ENCODE data around the gene IFI35. TPM values are rescaled to one million over a fixed set of nuclear protein-coding genes. Genes with fewer than 3 reads are reported as not detected.

The IFI35 gene
- total RNA-seq, 6 donors from 2014 or later, result 17.8 to 69.0 (median 45.4) TPM

- WGBS, 2 donors, result 31 to 51% methylated on average over 14 to 28 of the region's 40 CpGs
- TF ChIP-seq EP300 (IDR thresholded peaks at IDR 0.05) (no peak), POLR2AphosphoS5 (IDR thresholded peaks at IDR 0.05) (peak; percentile 37 to 58), POLR2A (IDR thresholded peaks at IDR 0.05) (peak in 1 of 4 donors; percentile 30)
- TF ChIP-seq, protein P1, sequence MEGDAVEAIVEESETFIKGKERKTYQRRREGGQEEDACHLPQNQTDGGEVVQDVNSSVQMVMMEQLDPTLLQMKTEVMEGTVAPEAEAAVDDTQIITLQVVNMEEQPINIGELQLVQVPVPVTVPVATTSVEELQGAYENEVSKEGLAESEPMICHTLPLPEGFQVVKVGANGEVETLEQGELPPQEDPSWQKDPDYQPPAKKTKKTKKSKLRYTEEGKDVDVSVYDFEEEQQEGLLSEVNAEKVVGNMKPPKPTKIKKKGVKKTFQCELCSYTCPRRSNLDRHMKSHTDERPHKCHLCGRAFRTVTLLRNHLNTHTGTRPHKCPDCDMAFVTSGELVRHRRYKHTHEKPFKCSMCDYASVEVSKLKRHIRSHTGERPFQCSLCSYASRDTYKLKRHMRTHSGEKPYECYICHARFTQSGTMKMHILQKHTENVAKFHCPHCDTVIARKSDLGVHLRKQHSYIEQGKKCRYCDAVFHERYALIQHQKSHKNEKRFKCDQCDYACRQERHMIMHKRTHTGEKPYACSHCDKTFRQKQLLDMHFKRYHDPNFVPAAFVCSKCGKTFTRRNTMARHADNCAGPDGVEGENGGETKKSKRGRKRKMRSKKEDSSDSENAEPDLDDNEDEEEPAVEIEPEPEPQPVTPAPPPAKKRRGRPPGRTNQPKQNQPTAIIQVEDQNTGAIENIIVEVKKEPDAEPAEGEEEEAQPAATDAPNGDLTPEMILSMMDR (IDR thresholded peaks at IDR 0.05), result no peak
- Histone ChIP-seq H3K9me3 (no peaks in the 10 kb centered on the region), H3K27me3 (no peaks in the 10 kb centered on the region), H3K4me3 (peak overlapping the region; percentile 89 to 100 (median 99)), H3K36me3 (peaks cover 0 to 28% (median 12%) of the 10 kb centered on the region in 4 donors), H3K27ac (peak overlapping the region; percentile 77 to 97 (median 88)), H3K4me1 (peaks cover 45 to 72% (median 55%) of the 10 kb centered on the region in 4 donors)
- DNase-seq (peak; percentile 81 to 90), ATAC-seq (ENCODE audit: low FRiP score in 2 of 2) (peak; percentile 56 to 58)
Measured at GRCh38 chr17:43020789-43021740, 14.5 kb downstream of the IFI35 start.

DNA sequence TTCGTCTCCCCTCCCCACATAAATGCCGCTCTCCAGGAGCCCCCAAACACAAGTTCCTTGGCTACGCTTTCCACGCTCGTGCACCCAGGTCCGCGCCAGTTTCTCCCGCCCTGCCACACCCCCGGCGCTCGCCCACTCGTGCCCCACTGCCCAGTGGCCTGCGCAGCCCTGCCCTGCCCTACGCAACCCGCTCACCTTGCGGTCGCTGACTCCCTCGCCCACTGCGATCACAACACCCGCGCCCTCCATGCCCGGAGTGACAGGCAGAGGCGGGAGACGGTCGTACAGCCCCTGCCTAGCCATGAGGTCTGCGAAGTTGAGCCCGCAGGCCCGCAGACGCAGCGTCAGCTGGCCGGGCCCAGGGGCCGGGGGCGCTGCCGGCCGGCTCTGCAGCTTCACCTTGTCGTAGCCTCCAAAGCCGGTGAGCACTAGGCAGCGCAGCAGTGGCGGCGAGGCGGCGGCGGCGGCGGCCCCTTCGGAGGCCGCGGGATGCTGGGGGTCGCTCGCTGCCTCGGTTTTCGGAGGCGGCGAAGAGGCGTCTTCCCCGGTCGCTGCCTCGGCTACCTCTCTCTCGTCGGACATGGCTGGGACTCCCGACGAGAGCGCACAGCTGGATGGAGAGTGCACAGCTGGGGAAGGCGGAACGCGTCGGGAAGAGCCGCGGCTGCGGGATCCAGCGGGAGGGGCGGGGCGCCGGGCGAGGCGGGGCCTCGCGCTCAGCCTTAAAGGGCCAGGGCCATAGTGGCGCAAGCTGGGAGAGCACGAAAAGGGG lies 15.3 kb downstream of the IFI35 start, which contains the start of gene VAT1:
Gene VAT1 (minus strand): TSS at position 645 of the 772 bp plus-strand sequence. CDS start 63 bp downstream, at position 582.
- peaks cover 36 to 64% (median 49%) of the 10 kb centered on the region in 4 donors for H3K4me1 ChIP-seq
- H3K9me3 ChIP-seq, result no peaks in the 10 kb centered on the region
- DNase-seq (peak; percentile 85 to 97), ATAC-seq (ENCODE audit: low FRiP score in 2 of 2) (peak; percentile 83 to 89)
- H3K4me3 ChIP-seq, result peak within 1 kb of the TSS; percentile 89 to 100 (median 99)
- 0 to 1% methylated on average over 7 to 55 of the region's 80 CpGs for WGBS, 2 donors
- no peak for TF ChIP-seq EP300 (IDR thresholded peaks at IDR 0.05)
- TF ChIP-seq, protein P1 (IDR thresholded peaks at IDR 0.05), result peak in 1 of 6 experiments; percentile 5
- peak in 2 of 4 donors; percentile 46 to 68 for TF ChIP-seq POLR2A (IDR thresholded peaks at IDR 0.05)
- peak; percentile 60 to 85 for TF ChIP-seq POLR2AphosphoS5 (IDR thresholded peaks at IDR 0.05)
- H3K27me3 ChIP-seq, result no peaks in the 10 kb centered on the region
- H3K36me3 ChIP-seq, result peaks cover 0 to 20% (median 5%) of the 10 kb centered on the region in 4 donors
- peak within 1 kb of the TSS; percentile 77 to 97 (median 88) for H3K27ac ChIP-seq

DNA sequence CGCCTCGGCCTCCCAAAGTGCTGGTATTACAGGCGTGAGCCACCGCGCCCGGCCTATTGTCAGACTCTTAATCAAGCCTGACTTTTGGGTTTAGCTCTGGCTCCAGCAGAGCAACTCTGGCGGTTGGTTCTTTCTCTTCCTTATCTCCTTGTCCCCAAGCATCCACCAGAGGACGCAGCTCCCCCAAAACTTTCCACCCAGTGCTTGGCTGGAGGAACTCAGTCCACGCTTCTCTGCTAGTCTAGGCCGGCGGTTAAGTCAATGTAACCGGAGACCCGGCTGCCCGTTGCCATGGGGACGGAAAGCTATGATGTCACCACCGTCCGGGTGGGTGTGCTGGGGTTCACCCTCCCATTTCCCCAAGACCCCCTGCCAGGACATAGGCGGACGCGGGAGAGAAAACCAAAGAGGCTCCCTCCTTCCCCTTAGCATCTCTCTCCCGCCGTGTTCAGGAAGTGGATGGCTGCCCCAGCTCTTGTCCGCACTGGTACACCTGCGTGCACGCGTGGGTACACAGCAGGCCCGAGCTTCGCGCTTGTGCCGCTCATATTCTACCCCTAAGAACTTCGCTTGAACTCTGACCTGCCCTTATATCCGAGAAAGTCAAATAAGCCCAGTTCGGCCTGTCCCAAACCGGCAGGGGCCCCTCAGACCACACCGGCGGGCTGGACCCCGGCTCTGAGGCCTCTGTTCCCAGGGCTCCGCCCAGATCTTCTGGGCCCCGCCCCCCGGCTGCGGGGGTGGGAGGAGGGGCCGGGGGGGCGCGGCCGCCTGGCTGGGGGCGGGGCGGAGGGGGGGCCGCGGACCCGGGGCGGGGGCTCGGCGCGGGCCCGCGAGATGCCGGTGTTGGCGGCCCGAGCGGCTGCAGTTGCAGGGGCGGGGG lies 18.1 kb downstream of the IFI35 start, which contains the start of gene RND2:
Gene RND2 (plus strand): TSS at position 825 of the 883 bp plus-strand sequence. CDS start 117 bp downstream, outside the sequence.
- peak within 1 kb of the TSS; percentile 47 to 80 (median 68) for H3K27ac ChIP-seq
- peak; percentile 93 for DNase-seq
- H3K36me3 ChIP-seq, result no peaks in the 10 kb centered on the region
- no peaks in the 10 kb centered on the region for H3K9me3 ChIP-seq
- peak within 1 kb of the TSS; percentile 12 to 64 (median 58) for H3K4me3 ChIP-seq
- peak; percentile 82 to 84 for ATAC-seq (ENCODE audit: low FRiP score in 2 of 2)
- TF ChIP-seq, protein P1 (IDR thresholded peaks at IDR 0.05), result peak; percentile 55 to 85 (median 78)
- TF ChIP-seq POLR2AphosphoS5 (IDR thresholded peaks at IDR 0.05) (peak in 1 of 2 donors; percentile 64), POLR2A (IDR thresholded peaks at IDR 0.05) (peak in 3 of 4 donors; percentile 21 to 44 (median 23)), EP300 (IDR thresholded peaks at IDR 0.05) (no peak)
- peaks cover 16 to 45% (median 29%) of the 10 kb centered on the region in 4 donors for H3K4me1 ChIP-seq
- 0 to 2% methylated on average over 16 to 40 of the region's 61 CpGs for WGBS, 2 donors
- no peaks in the 10 kb centered on the region for H3K27me3 ChIP-seq

DNA sequence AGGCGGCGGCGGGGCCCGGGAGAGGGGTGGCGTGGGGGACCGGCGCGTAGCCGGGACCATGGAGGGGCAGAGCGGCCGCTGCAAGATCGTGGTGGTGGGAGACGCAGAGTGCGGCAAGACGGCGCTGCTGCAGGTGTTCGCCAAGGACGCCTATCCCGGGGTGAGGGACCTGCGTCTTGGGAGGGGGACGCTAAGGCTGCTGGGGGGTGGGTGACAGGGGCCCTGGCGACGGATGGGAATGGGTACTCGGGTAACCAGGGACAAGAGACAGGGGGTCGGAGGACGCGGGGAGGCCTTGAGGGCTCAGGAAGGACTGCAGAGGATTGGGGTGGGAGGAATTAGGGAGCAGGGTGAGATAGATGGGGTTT lies 18.7 kb downstream of the IFI35 start:
- H3K27ac ChIP-seq, result peak overlapping the region in 1 of 4 donors; percentile 51
- no peak for ATAC-seq (ENCODE audit: low FRiP score in 2 of 2)
- H3K27me3 ChIP-seq, result no peaks in the 10 kb centered on the region
- DNase-seq, result no peak
- H3K36me3 ChIP-seq, result no peaks in the 10 kb centered on the region
- TF ChIP-seq, protein P1 (IDR thresholded peaks at IDR 0.05), result no peak
- TF ChIP-seq POLR2A (IDR thresholded peaks at IDR 0.05) (no peak), EP300 (IDR thresholded peaks at IDR 0.05) (no peak), POLR2AphosphoS5 (IDR thresholded peaks at IDR 0.05) (no peak)
- H3K9me3 ChIP-seq, result no peaks in the 10 kb centered on the region
- H3K4me3 ChIP-seq, result peak overlapping the region in 3 of 4 donors; percentile 54 to 64 (median 63)
- H3K4me1 ChIP-seq, result peaks cover 10 to 39% (median 23%) of the 10 kb centered on the region in 4 donors
- 9 to 18% methylated on average over 13 to 24 of the region's 27 CpGs for WGBS, 2 donors

All from upper lobe of left lung (tissue), 6 donors.